H1 (cell line): ENCODE measurements around the gene ARID4A. TPM values are rescaled to one million over a fixed set of nuclear protein-coding genes. Genes with fewer than 3 reads are reported as not detected.

ENCODE experiments used
- CTCF ChIA-PET: fragments of 300-600 bp; sonication (Branson Sonifier 250); formaldehyde crosslinking; loops from one replicate; lab custom pipeline; 2021; ENCODE audit not compliant: partially characterized antibody; lab: Charles Lee
- POLR2A ChIA-PET: fragments of 300-600 bp; sonication (Branson Sonifier 250); formaldehyde crosslinking; loops from one replicate; lab custom pipeline; 2021; ENCODE audit warnings: inconsistent platforms; ENCODE audit not compliant: partially characterized antibody; lab: Charles Lee
- DNase-seq, 2 experiments: peaks; one replicate each; pipeline versions ENCODE4 v3.0.0 to v3.0.0-alpha.2; 2010 to 2022; ENCODE audit warnings: low spot score in 2 of 2, low read depth in 1 of 2, mixed read lengths in 1 of 2
- FAIRE-seq: peaks from 2 replicates; lab custom pipeline; 2011; peaks lifted over from hg19 to GRCh38; lab: Jason Lieb, UNC
- H2AFZ ChIP-seq: 2 replicates; pipeline ENCODE4 v1.8.1; 2012; ENCODE audit warnings: low read length, inconsistent platforms
- H2AK5ac ChIP-seq: 2 replicates; pipeline ENCODE4 v1.6.1; 2013; ENCODE audit warnings: low read depth, low read length
- H2BK120ac ChIP-seq: replicated peaks from 2 replicates; pipeline ENCODE3; 2013; ENCODE audit warnings: low read depth, low read length, inconsistent platforms
- H2BK12ac ChIP-seq: 2 replicates; pipeline ENCODE4 v1.6.1; 2013; ENCODE audit warnings: low read depth, low read length
- H2BK15ac ChIP-seq: 2 replicates; pipeline ENCODE4 v1.6.1; 2013; ENCODE audit warnings: low read length
- H2BK20ac ChIP-seq: 2 replicates; pipeline ENCODE4 v1.6.1; 2013; ENCODE audit warnings: low read length
- H2BK5ac ChIP-seq: 2 replicates; pipeline ENCODE4 v1.6.1; 2013; ENCODE audit warnings: low read depth, low read length
- H3K14ac ChIP-seq: 2 replicates; pipeline ENCODE4 v1.6.1; 2013; ENCODE audit warnings: inconsistent platforms; ENCODE audit not compliant: insufficient read length
- H3K18ac ChIP-seq: 2 replicates; pipeline ENCODE4 v1.6.1; 2013; ENCODE audit warnings: low read length; ENCODE audit errors: extremely low read depth
- H3K23ac ChIP-seq: 2 replicates; pipeline ENCODE4 v1.6.1; 2013; ENCODE audit warnings: inconsistent platforms; ENCODE audit not compliant: insufficient read length
- H3K23me2 ChIP-seq: 2 replicates; pipeline ENCODE4 v1.6.1; 2013; ENCODE audit warnings: low read depth, low read length
- H3K27ac ChIP-seq: 2 replicates; pipeline ENCODE4 v1.6.1; 2011; ENCODE audit warnings: low read depth, low read length, inconsistent platforms
- H3K27me3 ChIP-seq, 4 experiments: replicated peaks in 1 of 4; 1 replicate in 1 of 4; 2 replicates in 3 of 4; pipeline versions ENCODE4 v1.6.1 to v1.8.1; 2011 to 2013; ENCODE audit warnings: low read length in 3 of 4, mild to moderate bottlenecking in 3 of 4, inconsistent platforms in 2 of 4, mixed read lengths in 2 of 4, moderate library complexity in 1 of 4; ENCODE audit not compliant: control insufficient read depth in 3 of 4, insufficient read depth in 3 of 4; ENCODE audit errors: extremely low read depth in 1 of 4
- H3K36me3 ChIP-seq, 4 experiments: 2 replicates each; pipeline versions ENCODE4 v1.6.1 to v1.8.1; 2011 to 2013; ENCODE audit warnings: mild to moderate bottlenecking in 4 of 4, low read length in 3 of 4, moderate library complexity in 2 of 4, control low read depth in 1 of 4, inconsistent platforms in 1 of 4; ENCODE audit not compliant: insufficient read depth in 4 of 4, control insufficient read depth in 2 of 4
- H3K4ac ChIP-seq: replicated peaks from 2 replicates; pipeline ENCODE3; 2013; ENCODE audit warnings: low read length, low read depth, mixed read lengths, inconsistent platforms; ENCODE audit not compliant: insufficient read length
- H3K4me1 ChIP-seq, 4 experiments: replicated peaks in 1 of 4; 1 replicate in 1 of 4; 2 replicates in 3 of 4; pipeline versions ENCODE4 v1.6.1 to v1.8.1; 2011 to 2013; ENCODE audit warnings: low read length in 3 of 4, inconsistent platforms in 2 of 4, mixed read lengths in 1 of 4; ENCODE audit not compliant: insufficient read depth in 4 of 4, control insufficient read depth in 3 of 4
- H3K4me2 ChIP-seq, 2 experiments: 2 replicates each; pipeline versions ENCODE4 v1.6.1 to v1.8.1; 2011 to 2013; ENCODE audit warnings: low read depth in 2 of 2, low read length in 2 of 2, control low read depth in 1 of 2, inconsistent platforms in 1 of 2, mild to moderate bottlenecking in 1 of 2; ENCODE audit not compliant: insufficient read depth in 1 of 2
- H3K4me3 ChIP-seq, 4 experiments: fragments of 200-600, 300-600 bp in 1 of 4; sonication (generic), shearing (Covaris generic), sonication (Bioruptor Twin) in 1 of 4; 2 replicates each; pipeline versions ENCODE4 v1.5.1 to v1.8.1; 2011 to 2016; ENCODE audit warnings: low read length in 4 of 4, low read depth in 3 of 4, control low read depth in 2 of 4, inconsistent platforms in 2 of 4, mild to moderate bottlenecking in 2 of 4, mixed read lengths in 1 of 4, moderate library complexity in 1 of 4; ENCODE audit not compliant: insufficient read depth in 2 of 4; ENCODE audit errors: extremely low read depth in 1 of 4
- H3K56ac ChIP-seq: replicated peaks from 2 replicates; pipeline ENCODE3; 2013; ENCODE audit warnings: low read depth, mild to moderate bottlenecking, mixed read lengths, low read length, inconsistent platforms; ENCODE audit not compliant: insufficient read length
- H3K79me1 ChIP-seq: 2 replicates; pipeline ENCODE4 v1.6.1; 2013; ENCODE audit warnings: low read depth, low read length, control low read depth
- H3K79me2 ChIP-seq, 2 experiments: 2 replicates each; pipeline versions ENCODE4 v1.6.1 to v1.8.1; 2012 to 2013; ENCODE audit warnings: low read length in 2 of 2, mild to moderate bottlenecking in 2 of 2, inconsistent platforms in 1 of 2; ENCODE audit not compliant: insufficient read depth in 2 of 2, control insufficient read depth in 1 of 2
- H3K9ac ChIP-seq, 4 experiments: replicated peaks in 1 of 4; 1 replicate in 1 of 4; 2 replicates in 3 of 4; pipeline versions ENCODE4 v1.6.1 to v1.8.1; 2011 to 2013; ENCODE audit warnings: low read depth in 3 of 4, low read length in 3 of 4, control low read depth in 2 of 4, mild to moderate bottlenecking in 2 of 4, moderate library complexity in 2 of 4, inconsistent platforms in 1 of 4; ENCODE audit errors: extremely low read depth in 1 of 4
- H3K9me3 ChIP-seq, 2 experiments: 2 replicates each; pipeline versions ENCODE4 v1.6.1 to v1.8.1; 2012 to 2013; ENCODE audit warnings: mild to moderate bottlenecking in 2 of 2, moderate library complexity in 2 of 2, control low read depth in 1 of 2, inconsistent platforms in 1 of 2, low read depth in 1 of 2, low read length in 1 of 2, mixed read lengths in 1 of 2; ENCODE audit not compliant: insufficient read depth in 2 of 2
- H4K20me1 ChIP-seq, 2 experiments: replicated peaks in 1 of 2; 2 replicates each; pipeline versions ENCODE3 to v1.8.1; 2011 to 2013; ENCODE audit warnings: inconsistent platforms in 2 of 2, low read length in 2 of 2, mild to moderate bottlenecking in 1 of 2; ENCODE audit not compliant: insufficient read depth in 2 of 2, control insufficient read depth in 1 of 2
- H4K5ac ChIP-seq: 2 replicates; pipeline ENCODE4 v1.6.1; 2013; ENCODE audit warnings: low read length, low read depth, mixed read lengths, inconsistent platforms; ENCODE audit not compliant: insufficient read length
- H4K8ac ChIP-seq: 2 replicates; pipeline ENCODE4 v1.8.0; 2013; ENCODE audit warnings: mild to moderate bottlenecking, moderate library complexity, low read length, inconsistent platforms; ENCODE audit not compliant: insufficient read depth; ENCODE audit errors: extremely low read depth
- H4K91ac ChIP-seq: replicated peaks from 2 replicates; pipeline ENCODE3; 2013; ENCODE audit warnings: low read length, mixed read lengths, inconsistent platforms; ENCODE audit not compliant: insufficient read length
- CTCF ChIP-seq, 3 experiments: IDR thresholded peaks; 1 replicate in 2 of 3; 2 replicates in 1 of 3; pipeline versions ENCODE4 v1.5.1 to v1.6.1; 2011; ENCODE audit warnings: low read length in 3 of 3, mild to moderate bottlenecking in 3 of 3, inconsistent platforms in 2 of 3, low read depth in 1 of 3, moderate library complexity in 1 of 3; ENCODE audit not compliant: insufficient read depth in 1 of 3; ENCODE audit errors: control extremely low read depth in 1 of 3
- E2F6 ChIP-seq: IDR thresholded peaks from 2 replicates; pipeline ENCODE4 v1.6.1; 2012; ENCODE audit warnings: inconsistent platforms
- EGR1 ChIP-seq: IDR thresholded peaks from 2 replicates; pipeline ENCODE4 v1.6.1; 2011; ENCODE audit warnings: low read depth, low read length, borderline replicate concordance
- PHF8 ChIP-seq: fragments of 200-600 bp; sonication (generic); conservative IDR thresholded peaks from 2 replicates; pipeline ENCODE4 v1.7.1; 2012; ENCODE audit warnings: low read depth, mild to moderate bottlenecking, inconsistent platforms, low read length, moderate library complexity
- POU5F1 ChIP-seq: IDR thresholded peaks from 2 replicates; pipeline ENCODE4 v1.6.1; 2011; ENCODE audit warnings: low read depth, mild to moderate bottlenecking, low read length, moderate library complexity
- RBBP5 ChIP-seq: IDR thresholded peaks from 2 replicates; pipeline ENCODE4 v1.7.1; 2012; ENCODE audit warnings: low read depth, mild to moderate bottlenecking, inconsistent platforms, low read length, moderate library complexity, borderline replicate concordance
- WGBS, 2 experiments: shearing (Covaris generic) in 1 of 2; methylation state at CpG; one replicate each; pipeline versions ENCODE4 v1.1.6 to v1.1.7; 2013 to 2015; ENCODE audit warnings: low lambda C conversion rate in 2 of 2, mixed read lengths in 2 of 2, inconsistent platforms in 1 of 2, low coverage in 1 of 2, missing lambda C conversion rate in 1 of 2; ENCODE audit not compliant: insufficient replicate concordance in 2 of 2, insufficient coverage in 1 of 2, insufficient read length in 1 of 2; ENCODE audit errors: extremely low coverage in 1 of 2, missing lambda C conversion rate in 1 of 2; 5-methylcytosine and 5-hydroxymethylcytosine counted together
- polyA plus RNA-seq, 7 experiments: library from polyadenylated mRNA; depleted of rRNA in 3 of 7; stranded (reverse) in 5 of 7; unstranded in 2 of 7; fragments of >200 nt in 5 of 7; fragments of 200-250 nt in 2 of 7; gene quantifications; 1 replicate in 5 of 7; 2 replicates in 1 of 7; 4 replicates in 1 of 7; pipeline versions ENCODE4 v1.2.1 to v1.2.3, GENCODE V29; 2011 to 2013; ENCODE audit warnings: missing spikeins in 2 of 7, mixed read lengths in 2 of 7
- total RNA-seq: library from RNA; stranded (reverse); fragmentation: NEBNext Ultra II Directional; extraction: Animal tissue kit (Norgen Biotek cat#: 25700); gene quantifications from 2 replicates; pipeline ENCODE4 v1.2.1, GENCODE V29; 2021

The ARID4A gene
- total and polyA plus RNA-seq, 2 of the 8 experiments (the other 6 are each of a cell fraction or from before 2014, with no cell fraction given): 2.1 to 14.6 TPM

GRCh38 chr14:58395812-58396788 is 97.7 kb downstream of the ARID4A start, which contains the start of gene TOMM20L:
TOMM20L (plus strand) TSS chr14:58395930; CDS start chr14:58395958, 28 bp downstream.
- POLR2A ChIA-PET: interaction anchor here (0.6 to 3.8 kb wide), 7 partner anchors 30 to 288 kb away, joined by 3 to 23 read pairs (median 4); partner anchors contain the start of genes ARID4A, KIAA0586 and TIMM9
- 0 out of 2 replicates have a peak, but pooled peaks have one; percentile 36 for TF ChIP-seq EGR1
- TF ChIP-seq POU5F1: no peak
- peak; percentile 50 for TF ChIP-seq PHF8
- TF ChIP-seq CTCF (IDR thresholded peaks at IDR 0.05; ENCODE audit: control extremely low read depth in 1 of 3, insufficient read depth in 1 of 3, low read depth in 1 of 3, low read length in 3 of 3): peak; percentile 83 to 91 (median 89)
- peak; percentile 98 for TF ChIP-seq RBBP5
- peak; percentile 83 for TF ChIP-seq E2F6

More at GRCh38 chr14:58395812-58396788, 97.7 kb downstream of the ARID4A start, which contains the start of gene TOMM20L:
- H3K23ac ChIP-seq: peak within 1 kb of the TSS; percentile 85
- 9% methylated on average over 69 of the region's 86 CpGs; no CpG with 5 or more reads in 1 of the 2 experiments for WGBS, 2 experiments
- no peaks in the 10 kb centered on the region for H3K79me1 ChIP-seq
- peak within 1 kb of the TSS; percentile 69 for H3K27ac ChIP-seq
- peak within 1 kb of the TSS; percentile 95 for H4K8ac ChIP-seq
- FAIRE-seq (no peak), DNase-seq (peak; percentile 53 to 90)
- H3K14ac ChIP-seq: no peak within 1 kb of the TSS
- peak within 1 kb of the TSS; percentile 97 for H2BK12ac ChIP-seq
- H4K91ac ChIP-seq: peak within 1 kb of the TSS; percentile 98
- H2BK20ac ChIP-seq: no peak within 1 kb of the TSS
- peak within 1 kb of the TSS; percentile 68 to 73 (median 72) for H3K9ac ChIP-seq
- CTCF ChIA-PET: interaction anchor here (0.5 to 2.5 kb wide), 8 partner anchors 10 to 92 kb away, joined by 3 to 9 read pairs (median 4); partner anchors contain the start of genes KIAA0586 and TIMM9
- peak within 1 kb of the TSS; percentile 92 for H2BK120ac ChIP-seq
- H4K20me1 ChIP-seq: no peaks in the 10 kb centered on the region
- no peaks in the 10 kb centered on the region for H3K9me3 ChIP-seq
- peak within 1 kb of the TSS; percentile 59 for H3K56ac ChIP-seq
- peak within 1 kb of the TSS; percentile 51 to 68 (median 58) for H3K4me3 ChIP-seq
- H2BK15ac ChIP-seq: peak within 1 kb of the TSS; percentile 89; the same call in 1 of the 2 replicates
- H2AFZ ChIP-seq: peak within 1 kb of the TSS; percentile 99
- H3K79me2 ChIP-seq: no peaks in the 10 kb centered on the region
- peak within 1 kb of the TSS; percentile 97 for H3K4ac ChIP-seq
- peak within 1 kb of the TSS; percentile 98 for H3K18ac ChIP-seq
- peak within 1 kb of the TSS; percentile 81 to 96 for H3K4me2 ChIP-seq
- H2AK5ac ChIP-seq: no peak within 1 kb of the TSS
- H2BK5ac ChIP-seq: peak within 1 kb of the TSS; percentile 93
- H3K27me3 ChIP-seq: peaks cover 0 to 9% (median 6%) of the 10 kb centered on the region in 4 experiments; a peak in 5 of 7 replicates
- peaks cover 4 to 14% (median 7%) of the 10 kb centered on the region in 4 experiments; a peak in 6 of 7 replicates for H3K4me1 ChIP-seq
- peak within 1 kb of the TSS; percentile 97 for H4K5ac ChIP-seq
- H3K36me3 ChIP-seq: no peaks in the 10 kb centered on the region
- peaks cover 7% of the 10 kb centered on the region; the same call in 1 of the 2 replicates for H3K23me2 ChIP-seq
